T1000 (cell line): Measurements from ENCODE around the gene RAD51D.
"Not testable (repeated sequence)": the region's sequence is repeated elsewhere in the genome, so short reads cannot be mapped to it uniquely, and the experiment has no call there.

Experiments used
- DNase-seq: peaks from one replicate; lab custom pipeline; 2025; ENCODE audit warnings: mixed read lengths; lab: John Stamatoyannopoulos, UW

The RAD51D gene

DNA sequence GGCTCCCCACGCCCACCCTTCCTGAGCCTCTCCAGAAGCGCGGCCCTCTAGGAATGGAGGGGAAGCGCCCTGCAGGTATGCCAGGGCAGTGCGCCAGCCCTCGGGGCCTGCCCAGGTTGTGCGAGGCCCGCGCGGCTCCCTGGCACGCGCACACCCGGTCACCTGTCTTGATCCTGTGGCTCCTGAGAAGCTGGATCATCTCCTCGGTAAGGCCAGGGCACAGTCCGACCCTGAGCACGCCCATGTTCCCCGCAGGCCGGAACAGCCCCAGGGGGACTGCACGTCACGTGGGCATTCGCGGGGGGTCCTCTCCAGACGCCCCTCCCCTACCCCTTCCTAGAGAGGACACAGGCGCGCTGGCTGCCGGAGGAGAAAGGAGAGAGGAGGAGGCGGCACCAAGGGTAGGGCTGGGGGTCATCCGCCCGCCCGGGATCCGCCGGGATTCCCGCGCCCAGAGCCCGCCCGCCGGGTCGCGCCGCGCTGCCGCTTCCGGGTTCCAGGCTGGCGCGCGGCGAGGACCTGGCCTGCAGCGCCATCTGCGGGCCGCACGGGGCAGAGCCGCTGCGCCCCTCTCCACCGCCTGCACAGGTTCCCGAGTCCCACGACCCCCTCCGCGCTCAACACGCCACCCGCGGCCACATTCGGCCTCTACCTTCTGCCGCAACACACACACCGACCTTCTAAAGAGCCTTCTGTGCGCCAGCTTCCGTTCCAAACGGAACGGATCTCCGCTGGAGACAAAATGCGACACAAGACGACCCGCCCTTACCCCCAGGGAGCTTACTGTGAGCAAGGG, at the start of gene RAD51D:
Gene RAD51D, minus strand, starts transcription at position 491 of the 796 bp plus-strand sequence. Its CDS starts 247 bp downstream, at position 244.
- peak; percentile 69 for DNase-seq

DNA sequence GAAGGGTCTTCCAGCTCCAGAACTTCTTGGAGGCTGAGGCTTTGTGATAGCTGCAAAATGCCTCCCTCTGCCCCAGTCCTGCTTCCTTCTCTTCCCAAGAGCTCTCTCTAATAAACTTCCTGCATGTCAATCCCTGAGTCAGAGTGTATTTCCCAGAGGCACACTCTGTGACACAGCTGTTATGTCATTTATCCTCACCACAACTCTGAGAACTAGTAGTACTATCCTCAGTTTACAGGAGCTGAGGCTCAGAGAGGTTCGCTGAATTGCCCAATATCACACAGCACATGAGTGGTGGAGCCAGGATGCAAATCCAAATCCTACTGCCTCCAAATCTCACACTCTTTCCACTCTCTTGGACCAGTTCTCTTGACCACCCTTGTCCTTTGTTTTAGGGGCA, 48.0 kb upstream of the RAD51D start:
- DNase-seq = no peak

DNA sequence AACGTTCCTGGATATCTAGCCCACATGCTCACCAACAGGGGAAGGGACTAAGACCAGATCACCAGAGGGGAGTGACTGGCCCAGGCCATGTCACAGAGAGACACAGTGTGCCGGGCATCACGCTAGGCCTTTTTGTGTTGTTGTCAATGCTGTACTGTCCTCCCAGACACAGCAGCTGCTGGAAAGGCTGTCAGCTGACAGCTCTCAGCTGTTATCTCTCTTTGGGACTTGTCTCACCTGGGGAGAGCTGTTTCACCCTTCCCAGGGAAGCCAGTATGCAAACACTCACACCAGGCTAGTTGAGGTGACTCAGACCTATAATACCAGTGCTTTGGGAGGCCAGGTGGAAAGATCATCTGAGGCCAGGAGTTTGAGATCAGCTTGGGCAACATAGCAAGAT, 47.4 kb upstream of the RAD51D start:
- no peak for DNase-seq

DNA sequence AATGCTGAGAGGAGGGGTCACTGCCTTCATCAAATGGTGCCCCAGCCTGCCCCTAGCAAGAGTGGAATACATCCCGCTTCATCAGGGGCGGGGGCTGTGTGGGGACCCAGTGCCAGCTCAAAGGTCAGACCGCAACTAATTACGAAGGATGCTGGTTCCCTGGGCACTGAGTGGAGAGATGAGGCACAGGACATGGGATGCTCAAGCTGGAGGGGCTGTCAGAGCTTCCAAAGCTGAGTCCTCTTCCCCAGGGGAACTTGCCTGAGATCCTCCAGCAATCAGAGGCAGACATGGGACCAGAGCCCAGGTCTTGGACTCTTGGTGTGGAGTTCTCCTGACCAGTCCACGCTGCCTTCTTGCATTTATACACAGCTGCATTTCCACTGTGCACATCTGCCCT, 46.9 kb upstream of the RAD51D start:
- no peak for DNase-seq

DNA sequence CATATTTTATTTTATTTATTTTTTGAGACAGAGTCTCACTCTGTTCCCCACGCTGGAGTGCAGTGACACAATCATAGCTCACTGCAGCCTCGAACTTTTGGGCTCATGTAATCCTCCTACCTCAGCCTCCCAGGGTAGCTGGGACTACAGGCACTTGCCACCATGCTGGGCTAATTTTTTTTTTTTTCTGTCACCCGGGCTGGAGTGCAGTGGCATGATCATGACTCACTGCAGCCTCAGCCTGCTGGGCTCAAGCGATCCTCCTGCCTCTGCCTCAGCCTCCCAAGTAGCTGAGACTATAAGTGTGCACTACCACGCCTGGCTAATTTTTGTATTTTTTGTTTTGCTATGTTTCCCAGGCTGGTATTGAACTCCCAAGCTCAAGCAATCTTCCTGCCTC, 45.1 kb upstream of the RAD51D start:
- DNase-seq = no peak

DNA sequence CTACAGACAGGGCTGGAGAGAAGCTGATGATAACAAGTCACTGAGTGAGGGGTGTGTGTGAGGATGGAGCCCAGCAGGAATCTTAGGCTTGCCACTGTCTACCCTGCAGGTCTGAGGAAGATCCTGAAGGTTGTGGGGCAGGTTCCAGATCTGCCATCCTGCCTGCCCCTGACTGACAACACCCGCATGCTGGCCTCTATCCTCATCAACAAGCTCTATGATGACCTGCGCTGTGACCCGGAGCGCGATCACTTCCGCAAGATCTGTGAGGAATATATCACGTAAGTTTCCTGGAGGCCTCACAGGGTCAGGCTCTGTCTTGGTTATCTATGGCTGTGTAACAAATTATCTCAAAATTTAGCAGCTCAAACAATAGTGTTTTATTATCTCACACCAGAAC, 44.2 kb upstream of the RAD51D start:
- no peak for DNase-seq

DNA sequence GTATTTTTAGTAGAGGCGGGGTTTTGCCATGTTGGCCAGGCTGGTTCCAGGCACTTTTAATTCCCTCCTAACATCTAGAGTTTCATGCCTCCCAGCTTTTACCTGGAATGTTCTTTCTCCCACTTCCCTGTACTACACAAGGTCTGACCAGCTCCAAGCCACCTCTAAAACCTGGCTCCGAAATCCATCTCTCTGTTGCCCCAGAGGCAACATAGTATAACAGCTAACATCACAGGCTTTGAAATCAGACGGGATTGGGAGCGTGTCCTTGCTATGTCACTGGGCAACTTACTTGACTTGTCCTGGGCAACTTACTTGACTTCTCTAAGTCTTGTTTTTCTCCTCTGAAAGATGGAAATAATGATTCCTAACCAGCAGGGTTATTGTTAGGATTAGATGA, 43.1 kb upstream of the RAD51D start:
- DNase-seq = no peak

DNA sequence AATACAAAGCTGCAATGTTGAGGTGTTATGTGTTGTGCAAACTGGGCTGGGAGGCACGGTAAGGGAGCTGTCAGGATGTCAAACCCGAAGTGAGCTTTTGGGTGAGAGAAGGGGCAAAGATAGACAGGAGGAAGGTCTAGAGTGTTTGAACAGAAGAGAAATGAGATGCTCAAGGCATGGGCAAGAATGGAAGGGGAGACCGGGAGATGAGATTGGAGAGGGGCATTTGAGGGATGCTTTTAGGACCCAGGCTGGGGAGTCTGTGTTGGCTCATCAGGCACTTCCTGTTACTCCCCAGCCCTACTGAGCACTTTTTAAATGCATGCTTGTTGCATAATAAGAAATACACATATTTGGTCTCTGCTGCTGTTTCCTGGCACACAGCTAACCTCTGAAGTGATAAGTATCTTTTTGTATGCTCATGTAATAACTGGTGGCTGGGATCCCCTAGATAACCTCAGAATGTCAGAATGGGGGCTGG, 41.7 kb upstream of the RAD51D start:
- no peak for DNase-seq

DNA sequence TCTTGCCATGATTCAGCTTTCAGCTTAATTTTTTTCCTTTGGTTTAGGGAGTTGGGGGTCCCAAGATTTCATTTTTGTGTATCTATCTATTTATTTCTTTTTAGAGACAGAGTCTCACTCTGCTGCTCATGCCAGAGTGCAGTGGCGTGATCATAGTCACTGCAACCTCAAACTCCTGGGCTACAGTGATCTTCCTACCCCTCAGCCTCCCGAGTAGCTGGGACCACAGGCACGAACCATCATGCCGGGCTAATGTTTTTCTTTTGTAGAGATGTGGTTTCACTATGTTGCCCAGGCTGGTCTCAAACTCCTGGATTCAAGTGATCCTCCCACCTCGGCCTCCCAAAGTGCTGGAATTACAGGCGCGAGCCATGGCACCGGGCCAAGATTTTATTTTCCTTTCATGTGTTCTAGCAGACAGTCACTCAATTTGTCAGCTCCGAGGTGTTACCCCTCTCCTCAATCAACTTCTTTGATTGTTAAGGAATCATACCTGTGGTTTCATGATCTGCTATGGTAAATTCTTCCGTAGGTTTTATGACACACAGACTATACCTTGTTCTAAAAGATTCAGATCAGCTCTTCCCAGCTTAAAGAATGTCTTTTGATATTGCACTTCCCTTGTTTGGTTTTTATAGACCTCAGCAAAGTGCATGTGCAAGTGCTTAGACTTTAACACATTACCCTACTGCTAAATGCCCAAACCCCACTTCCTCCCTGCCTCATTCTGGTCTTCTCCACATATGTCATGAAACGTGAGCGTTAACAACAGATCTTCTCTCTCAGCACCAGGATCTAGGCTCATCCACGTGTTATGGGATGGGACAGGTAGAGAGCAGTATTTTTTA, 40.9 kb upstream of the RAD51D start:
- DNase-seq = no peak

DNA sequence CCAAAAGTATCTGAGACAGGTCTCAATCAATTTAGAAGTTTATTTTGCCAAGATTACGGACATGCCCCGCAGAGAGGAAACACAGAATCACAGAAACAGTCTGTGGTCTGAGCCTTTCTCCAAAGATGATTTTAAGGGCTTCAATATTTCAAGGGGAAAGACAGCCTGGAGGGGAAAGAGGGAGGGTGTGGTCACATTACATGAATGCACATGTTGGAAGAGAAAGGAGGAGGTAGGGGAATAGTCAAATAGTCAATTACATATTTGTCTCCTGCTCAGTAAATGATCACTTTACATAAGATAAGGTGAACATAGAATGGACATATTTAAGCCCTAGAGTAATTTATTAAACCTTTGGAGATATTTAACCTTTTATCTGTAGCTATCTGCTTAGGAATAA, 40.3 kb upstream of the RAD51D start:
- no peak for DNase-seq

DNA sequence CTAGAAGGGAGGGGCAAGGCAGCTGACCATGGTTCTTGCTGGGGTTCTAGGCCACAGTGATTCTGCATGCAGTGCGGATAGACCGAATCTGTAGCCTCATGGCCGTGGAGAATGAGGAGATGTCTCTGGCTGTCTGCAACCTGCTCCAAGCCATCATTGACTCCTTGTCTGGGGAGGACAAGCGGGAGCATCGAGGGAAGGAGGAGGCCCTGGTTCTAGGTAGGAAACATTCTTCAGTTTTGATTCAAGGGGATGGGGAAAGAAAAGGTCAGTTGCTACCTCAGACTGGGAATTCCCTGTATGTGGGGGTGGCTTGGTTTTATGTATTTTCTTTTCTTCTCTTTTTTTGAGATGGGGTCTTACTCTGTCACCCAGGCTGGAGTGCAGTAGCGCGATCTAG, 35.6 kb upstream of the RAD51D start:
- DNase-seq = no peak

DNA sequence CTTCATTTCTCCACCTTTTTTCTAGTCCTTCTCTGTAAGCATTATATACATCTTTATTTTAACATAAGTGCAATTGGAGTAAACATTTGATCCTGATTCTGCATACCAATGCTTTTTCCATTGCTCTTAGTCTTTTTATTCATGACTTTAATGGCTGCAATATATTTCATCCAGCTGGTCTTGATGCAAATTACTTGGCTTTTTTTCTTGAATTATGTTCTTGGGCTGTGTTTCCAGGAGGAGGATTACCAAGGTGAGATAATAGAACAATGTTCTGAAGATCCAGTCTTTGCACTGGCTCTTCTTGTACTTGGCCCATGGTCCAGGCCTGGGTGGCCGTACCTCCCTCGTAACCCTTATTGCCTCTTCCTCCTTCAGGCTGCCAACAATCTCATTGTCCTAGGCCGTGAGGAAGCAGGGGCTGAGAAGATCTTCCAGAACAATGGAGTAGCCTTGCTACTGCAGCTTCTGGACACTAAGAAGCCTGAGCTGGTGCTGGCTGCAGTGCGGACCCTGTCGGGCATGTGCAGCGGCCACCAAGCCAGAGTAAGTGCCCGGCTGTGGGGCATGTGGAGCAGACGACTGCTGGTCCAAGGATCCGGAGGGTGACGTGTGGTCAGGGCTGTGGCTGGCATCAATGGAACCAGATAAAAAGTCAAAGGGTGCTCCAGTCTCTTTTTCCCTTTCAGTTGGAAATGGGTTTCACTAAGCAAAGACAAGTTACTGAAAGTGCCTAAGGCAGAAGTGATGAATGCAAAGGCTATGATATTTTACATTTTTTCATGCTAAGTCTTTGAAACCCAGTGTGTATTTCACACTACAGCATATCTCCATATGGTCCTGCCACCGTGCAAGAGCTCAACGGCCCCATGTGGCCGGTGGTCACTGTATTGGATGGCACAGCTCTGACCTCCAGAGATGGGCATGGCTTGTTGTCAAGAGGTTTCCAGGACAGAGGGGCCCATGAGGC, 34.8 kb upstream of the RAD51D start:
- no peak for DNase-seq

DNA sequence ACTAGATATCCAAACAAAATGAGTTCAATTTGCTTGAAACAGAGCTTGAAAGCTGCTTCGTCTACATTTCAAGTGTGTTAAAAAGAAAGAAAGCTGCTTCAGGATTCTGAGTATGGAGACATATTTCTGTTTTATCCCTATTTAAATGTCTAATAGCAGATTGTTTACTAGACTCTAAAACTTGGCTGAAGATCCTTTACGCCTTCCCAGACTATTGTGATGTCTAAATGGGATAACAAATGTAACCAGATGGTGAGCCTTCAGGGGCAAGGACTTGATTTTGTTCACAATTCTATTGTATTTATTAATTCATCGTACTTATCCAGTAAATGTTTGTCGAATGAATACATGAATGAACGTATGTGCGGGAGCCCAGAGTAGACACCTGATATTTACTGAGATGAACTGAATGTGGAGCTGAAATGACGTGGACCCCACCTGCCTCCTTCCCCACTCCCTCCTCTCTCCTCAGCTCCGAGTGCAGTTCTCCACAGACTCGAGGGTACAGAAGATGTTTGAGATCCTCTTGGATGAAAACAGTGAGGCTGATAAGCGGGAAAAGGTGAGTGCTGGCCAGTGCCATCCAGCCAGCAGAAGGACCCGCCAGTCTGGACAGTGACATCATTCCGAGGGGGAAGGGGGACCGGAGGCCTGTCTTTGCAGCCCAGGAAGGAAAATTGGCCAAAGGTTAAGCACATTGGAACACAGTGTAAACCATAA, 32.9 kb upstream of the RAD51D start:
- DNase-seq = no peak

DNA sequence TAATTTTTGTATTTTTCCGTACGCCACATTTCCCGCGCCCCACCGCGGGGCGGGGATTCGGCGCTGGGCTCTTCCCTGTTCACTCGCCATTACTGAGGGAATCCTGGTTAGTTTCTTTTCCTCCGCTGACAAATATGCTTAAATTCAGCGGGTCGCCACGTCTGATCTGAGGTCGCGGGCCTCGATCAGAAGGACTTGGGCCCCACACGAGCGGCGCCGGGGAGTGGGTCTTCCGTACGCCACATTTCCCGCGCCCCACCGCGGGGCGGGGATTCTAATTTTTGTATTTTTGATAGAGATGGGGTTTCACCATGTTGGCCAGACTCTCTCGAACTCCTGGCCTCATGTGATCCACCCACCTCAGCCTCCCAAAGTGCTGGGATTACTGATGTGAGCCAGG, 31.4 kb upstream of the RAD51D start:
- DNase-seq = not testable (repeated sequence)

DNA sequence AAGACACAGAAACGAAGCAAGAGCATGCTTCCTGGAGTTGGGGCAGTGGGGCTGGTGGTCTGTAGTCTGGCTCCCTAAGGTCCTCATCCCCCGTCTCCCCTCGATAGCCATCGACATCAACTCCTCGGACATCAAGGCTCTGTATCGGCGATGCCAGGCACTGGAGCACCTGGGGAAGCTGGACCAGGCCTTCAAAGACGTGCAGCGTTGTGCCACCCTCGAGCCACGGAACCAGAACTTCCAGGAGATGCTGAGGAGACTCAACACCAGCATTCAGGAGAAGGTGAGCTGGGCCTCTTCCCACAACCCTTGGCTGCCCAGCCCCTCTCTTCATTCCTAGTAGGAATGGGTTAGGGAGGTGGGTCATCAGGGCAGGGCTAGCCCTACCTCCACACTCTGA, 30.3 kb upstream of the RAD51D start:
- no peak for DNase-seq

DNA sequence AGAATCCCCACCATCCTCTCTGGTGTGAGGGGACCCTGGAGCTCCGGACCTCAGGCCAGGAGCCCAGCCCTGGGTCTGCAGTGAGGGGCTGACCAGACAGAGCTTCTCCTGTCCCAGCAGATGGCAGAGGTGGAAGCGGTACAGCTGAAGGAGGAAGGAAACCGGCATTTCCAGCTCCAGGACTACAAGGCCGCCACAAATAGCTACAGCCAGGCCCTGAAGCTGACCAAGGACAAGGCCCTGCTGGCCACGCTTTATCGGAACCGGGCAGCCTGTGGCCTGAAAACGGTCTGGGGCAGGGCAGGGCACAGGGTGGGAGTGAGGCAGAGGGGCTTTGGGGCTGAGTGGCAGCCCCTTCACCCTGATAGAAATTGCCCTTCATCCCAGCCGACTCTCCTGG, 28.5 kb upstream of the RAD51D start:
- no peak for DNase-seq

DNA sequence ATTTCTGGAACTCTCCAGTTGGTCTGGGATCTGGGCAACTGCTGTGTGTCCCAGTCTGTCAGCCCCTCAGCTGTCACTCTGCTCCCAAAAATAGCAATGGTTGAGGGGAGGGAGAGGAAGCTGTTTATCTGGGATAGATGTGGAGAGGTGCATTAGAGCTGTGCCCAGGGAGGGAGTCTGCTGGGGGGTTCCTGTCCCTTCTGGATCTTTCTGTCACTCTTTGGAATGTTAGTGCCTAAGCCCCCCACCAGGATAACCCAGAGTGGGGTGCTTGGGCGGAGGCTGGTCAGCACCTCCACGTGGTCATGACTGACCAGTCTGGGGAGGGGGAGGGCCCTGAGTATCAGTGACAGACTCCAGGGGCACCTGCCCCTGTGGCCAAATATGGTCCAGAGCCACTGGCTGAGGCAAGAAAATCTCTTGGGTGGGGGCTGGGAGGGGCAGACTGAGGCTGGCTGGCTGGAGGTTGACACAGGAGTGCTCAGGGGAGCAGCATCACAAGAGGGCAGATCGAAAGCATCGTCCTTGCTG, 27.8 kb upstream of the RAD51D start, which contains the start of gene UNC45B:
Gene UNC45B, plus strand, starts transcription at position 443 of the 531 bp plus-strand sequence. CDS start 447 bp downstream, outside the sequence.
- no peak for DNase-seq

DNA sequence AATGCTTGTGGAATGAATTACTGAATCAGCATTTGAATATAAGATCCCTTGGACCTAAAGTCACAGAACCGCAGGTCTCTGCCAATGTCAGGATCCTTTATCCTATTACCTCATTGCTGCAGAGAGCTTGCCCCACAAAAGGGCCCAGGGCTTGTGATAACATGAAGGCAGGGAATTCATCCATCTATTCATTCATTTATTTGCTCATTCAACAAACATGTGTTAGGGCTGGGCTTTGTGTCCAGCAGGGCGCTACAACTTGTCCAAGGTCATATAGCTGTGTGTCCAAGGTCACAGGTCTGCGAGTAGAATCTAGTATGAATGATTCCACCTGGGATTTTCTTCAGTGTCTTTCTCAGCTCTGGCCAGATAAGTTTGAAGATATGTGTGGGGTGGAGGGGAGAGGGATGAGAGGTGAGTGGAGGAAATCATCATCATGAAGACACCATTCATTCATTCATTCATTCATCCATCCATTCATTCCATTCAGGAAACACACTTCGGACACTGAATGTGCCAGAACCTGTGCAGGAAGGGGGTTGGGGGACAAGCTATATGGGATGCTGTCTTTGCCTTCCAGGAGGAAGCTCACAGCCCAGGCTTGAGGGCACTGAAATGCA, 26.7 kb upstream of the RAD51D start:
- no peak for DNase-seq

DNA sequence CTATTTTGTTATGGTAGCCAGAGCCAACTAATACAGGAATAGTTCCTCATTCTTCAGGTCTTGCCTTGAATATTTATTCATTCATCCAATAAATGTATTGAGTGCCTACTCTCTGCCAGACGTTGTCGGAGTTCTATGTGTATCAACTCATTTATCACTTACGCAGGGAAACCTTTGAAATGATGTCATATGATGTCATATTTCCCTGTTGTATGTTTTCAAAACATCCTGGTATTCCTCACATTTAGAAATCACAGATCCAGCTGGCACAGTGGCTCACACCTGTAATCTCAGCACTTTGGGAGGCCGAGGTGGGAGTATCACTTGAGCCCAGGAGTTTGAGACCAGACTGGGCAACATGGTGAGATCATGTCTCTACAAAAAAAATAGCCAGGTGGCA, 25.2 kb upstream of the RAD51D start:
- no peak for DNase-seq

DNA sequence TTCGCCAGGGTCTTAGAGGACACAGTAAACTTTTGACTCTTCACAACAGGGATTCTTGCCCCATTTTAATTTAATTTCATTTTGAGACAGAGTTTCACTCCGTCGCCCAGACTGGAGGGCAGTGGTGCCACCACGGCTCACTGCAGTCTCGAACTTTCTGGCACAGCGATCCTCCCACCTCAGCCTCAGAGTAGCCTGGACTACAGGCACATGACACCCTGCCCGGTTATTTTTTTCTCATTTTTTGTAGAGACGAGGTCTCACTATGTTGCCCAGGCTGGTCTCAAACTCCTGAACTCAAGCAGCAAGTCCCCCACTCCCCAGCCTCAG, 22.8 kb upstream of the RAD51D start:
- no peak for DNase-seq
